GM12878 (cell line): ENCODE data around the gene CDC37. TPM values are rescaled to one million over a fixed set of nuclear protein-coding genes. Genes with fewer than 3 reads are reported as not detected.

Experiments used
- CHD4 ChIP-seq: fragments of 200-600 bp; sonication (generic); IDR thresholded peaks from 2 replicates; pipeline ENCODE4 v1.6.1; 2016; ENCODE audit warnings: mild to moderate bottlenecking
- E4F1 ChIP-seq: fragments of 450-650 bp; IDR thresholded peaks from 2 replicates; pipeline ENCODE4 v1.6.1; 2018; ENCODE audit warnings: borderline replicate concordance, mild to moderate bottlenecking; ENCODE audit not compliant: partially characterized antibody
- MYC ChIP-seq: IDR thresholded peaks from 2 replicates; pipeline ENCODE4 v1.6.1; 2011; ENCODE audit warnings: mild to moderate bottlenecking, low read length, moderate library complexity, inconsistent platforms; ENCODE audit not compliant: insufficient read depth, insufficient replicate concordance, insufficient read length, severe bottlenecking
- NBN ChIP-seq: fragments of 450-650 bp; IDR thresholded peaks from 2 replicates; pipeline ENCODE4 v1.6.1; 2016
- PML ChIP-seq: IDR thresholded peaks from 2 replicates; pipeline ENCODE4 v1.6.1; 2012; ENCODE audit warnings: low read length, inconsistent platforms
- RFX5 ChIP-seq: IDR thresholded peaks from 2 replicates; pipeline ENCODE4 v1.6.1; 2011; ENCODE audit warnings: low read depth, low read length, improper control_type of control experiment
- SMARCA5 ChIP-seq: fragments of 450-650 bp; IDR thresholded peaks from 2 replicates; pipeline ENCODE4 v1.6.1; 2017; ENCODE audit warnings: mild to moderate bottlenecking
- SPI1 ChIP-seq: IDR thresholded peaks from 2 replicates; pipeline ENCODE4 v1.6.1; 2011; ENCODE audit warnings: low read depth, mild to moderate bottlenecking, low read length, moderate library complexity, borderline replicate concordance; ENCODE audit not compliant: insufficient read depth
- WRNIP1 ChIP-seq: IDR thresholded peaks from 2 replicates; pipeline ENCODE4 v1.6.1; 2011; ENCODE audit warnings: low read depth, low read length, improper control_type of control experiment, borderline replicate concordance
- ZBTB11 ChIP-seq: fragments of 450-650 bp; formaldehyde crosslinking; IDR thresholded peaks from 2 replicates; pipeline ENCODE4 v1.5.0; 2022; ENCODE audit warnings: mild to moderate bottlenecking, missing genetic modification characterization
- polyA plus RNA-seq, 11 experiments: library from polyadenylated mRNA; depleted of rRNA in 4 of 11; unstranded in 6 of 11; stranded (reverse) in 5 of 11; fragments of >200 nt; fragmentation: Nextera tagmentation in 4 of 11; fragmentation: Illumina TruSeq in 1 of 11; extraction: Ambion mirVana in 4 of 11; extraction: Trizol in 1 of 11; gene quantifications; 1 replicate in 1 of 11; 2 replicates in 10 of 11; pipeline versions ENCODE4 v1.2.1 to v1.2.3, GENCODE V29; 2011 to 2016; ENCODE audit warnings: inconsistent platforms in 2 of 11, missing spikeins in 2 of 11, low read depth in 1 of 11
- total RNA-seq, 4 experiments: library from RNA; depleted of rRNA in 3 of 4; stranded (reverse); fragments of >200 nt in 3 of 4; fragmentation: Illumina TruSeq in 1 of 4; extraction: Trizol in 1 of 4; gene quantifications; 2 replicates each; pipeline versions ENCODE4 v1.2.1 to v1.2.3, GENCODE V29; 2013 to 2021

The CDC37 gene
- total and polyA plus RNA-seq, 10 of the 15 experiments (the other 5 are each of a cell fraction or from before 2014, with no cell fraction given) = 4.7 to 265 (median 176) TPM

- TF ChIP-seq E4F1 (no peak), SMARCA5 (peak; percentile 62; the same call in 1 of the 2 replicates), MYC (no peak), WRNIP1 (no peak), RFX5 (no peak), ZBTB11 (CRISPR knock-in tag) (no peak), CHD4 (0 out of 2 replicates have a peak, but pooled peaks have one; percentile 34), PML (no peak), NBN (0 out of 2 replicates have a peak, but pooled peaks have one; percentile 18), SPI1 (no peak)
- TF ChIP-seq, all 136 proteins: peak for 6
Measured at GRCh38 chr19:10421240-10422045, 18.1 kb upstream of the CDC37 start (continued).
